ENCODE data around the gene NEK3. TPM values are rescaled to one million over a fixed set of nuclear protein-coding genes. Genes with fewer than 3 reads are reported as not detected.
"Not testable (repeated sequence)": the region's sequence is repeated elsewhere in the genome, so short reads cannot be mapped to it uniquely, and the experiment has no call there.

NEK3 gene
- total RNA-seq, 1 experiment from 2014 or later = 6.9 TPM

GRCh38 chr13:52137489-52137888 is 21.9 kb downstream of the NEK3 start:
- H3K36me3 ChIP-seq = no peaks in the 10 kb centered on the region; the same call in 1 of the 2 replicates
- no peak overlapping the region for H3K4me3 ChIP-seq
- no peaks in the 10 kb centered on the region for H3K9me3 ChIP-seq
- no peak for DNase-seq
- H3K27me3 ChIP-seq = no peaks in the 10 kb centered on the region

- Histone ChIP-seq H3K36me3 (no peaks in the 10 kb centered on the region; the same call in 1 of the 2 replicates), H3K9me3 (no peaks in the 10 kb centered on the region), H3K27me3 (no peaks in the 10 kb centered on the region), H3K4me3 (no peak overlapping the region)
- DNase-seq = no peak
Measured at GRCh38 chr13:52136763-52137162, 22.6 kb downstream of the NEK3 start.

GRCh38 chr13:52130641-52131040 is 28.8 kb downstream of the NEK3 start:
- H3K27me3 ChIP-seq = no peaks in the 10 kb centered on the region
- no peaks in the 10 kb centered on the region for H3K9me3 ChIP-seq
- no peak for DNase-seq
- H3K4me3 ChIP-seq = no peak overlapping the region
- H3K36me3 ChIP-seq = peaks cover 3% of the 10 kb centered on the region; the same call in 1 of the 2 replicates

- H3K27me3 ChIP-seq = no peaks in the 10 kb centered on the region
- peak; percentile 63 for DNase-seq
Measured at GRCh38 chr13:52128714-52129700, 30.4 kb downstream of the NEK3 start, which contains the start of gene NEK5. TSS of gene NEK5 (minus strand) at chr13:52129073. CDS start at chr13:52127482, 1,591 bp downstream.

GRCh38 chr13:52127783-52128702 is 31.4 kb downstream of the NEK3 start:
- peak; percentile 26 for DNase-seq
- Histone ChIP-seq H3K4me3 (peak overlapping the region; percentile 53), H3K36me3 (0 out of 2 replicates have a peak, but pooled peaks cover 3% of the 10 kb centered on the region), H3K27me3 (no peaks in the 10 kb centered on the region), H3K9me3 (no peaks in the 10 kb centered on the region)

More at GRCh38 chr13:52128714-52129700, 30.4 kb downstream of the NEK3 start, which contains the start of gene NEK5:
- Histone ChIP-seq H3K9me3 (no peaks in the 10 kb centered on the region), H3K36me3 (0 out of 2 replicates have a peak, but pooled peaks cover 3% of the 10 kb centered on the region), H3K4me3 (peak within 1 kb of the TSS; percentile 53)

GRCh38 chr13:52127378-52127777 is 32.0 kb downstream of the NEK3 start:
- peak; percentile 16 for DNase-seq
- Histone ChIP-seq H3K4me3 (no peak overlapping the region), H3K36me3 (0 out of 2 replicates have a peak, but pooled peaks cover 3% of the 10 kb centered on the region), H3K27me3 (no peaks in the 10 kb centered on the region), H3K9me3 (no peaks in the 10 kb centered on the region)

- no peaks in the 10 kb centered on the region for H3K9me3 ChIP-seq
- no peaks in the 10 kb centered on the region for H3K27me3 ChIP-seq
- H3K36me3 ChIP-seq = no peaks in the 10 kb centered on the region
- no peak for DNase-seq
- H3K4me3 ChIP-seq = no peak overlapping the region
Measured at GRCh38 chr13:52125547-52125946, 33.9 kb downstream of the NEK3 start.

GRCh38 chr13:52118595-52118994 is 40.8 kb downstream of the NEK3 start:
- Histone ChIP-seq H3K4me3 (no peak overlapping the region), H3K36me3 (no peaks in the 10 kb centered on the region)

GRCh38 chr13:52118095-52118494 is 41.3 kb downstream of the NEK3 start:
- DNase-seq = no peak
- Histone ChIP-seq H3K9me3 (no peaks in the 10 kb centered on the region), H3K27me3 (peaks cover 5% of the 10 kb centered on the region; the same call in 1 of the 2 replicates), H3K36me3 (no peaks in the 10 kb centered on the region), H3K4me3 (no peak overlapping the region)

More at GRCh38 chr13:52118595-52118994, 40.8 kb downstream of the NEK3 start:
- Histone ChIP-seq H3K9me3 (no peaks in the 10 kb centered on the region), H3K27me3 (peaks cover 5% of the 10 kb centered on the region; the same call in 1 of the 2 replicates)
- no peak for DNase-seq

- DNase-seq = no peak
- no peaks in the 10 kb centered on the region for H3K36me3 ChIP-seq
- no peaks in the 10 kb centered on the region for H3K9me3 ChIP-seq
- 0 out of 2 replicates have a peak, but pooled peaks cover 8% of the 10 kb centered on the region for H3K27me3 ChIP-seq
- no peak overlapping the region for H3K4me3 ChIP-seq
Measured at GRCh38 chr13:52112591-52112990, 46.8 kb downstream of the NEK3 start.

GRCh38 chr13:52109116-52109670 is 50.2 kb downstream of the NEK3 start:
- Histone ChIP-seq H3K27me3 (0 out of 2 replicates have a peak, but pooled peaks cover 7% of the 10 kb centered on the region), H3K4me3 (no peak overlapping the region), H3K36me3 (no peaks in the 10 kb centered on the region), H3K9me3 (no peaks in the 10 kb centered on the region)
- no peak for DNase-seq

- no peaks in the 10 kb centered on the region for H3K9me3 ChIP-seq
- 0 out of 2 replicates have a peak, but pooled peaks cover under 1% of the 10 kb centered on the region for H3K27me3 ChIP-seq
- H3K4me3 ChIP-seq = no peak overlapping the region
- no peak for DNase-seq
- no peaks in the 10 kb centered on the region for H3K36me3 ChIP-seq
Measured at GRCh38 chr13:52105841-52106240, 53.6 kb downstream of the NEK3 start.

- Histone ChIP-seq H3K9me3 (no peaks in the 10 kb centered on the region), H3K27me3 (no peaks in the 10 kb centered on the region), H3K36me3 (no peaks in the 10 kb centered on the region), H3K4me3 (no peak overlapping the region)
- DNase-seq = no peak
Measured at GRCh38 chr13:52104624-52105023, 54.8 kb downstream of the NEK3 start.

- H3K27me3 ChIP-seq = no peaks in the 10 kb centered on the region
- H3K4me3 ChIP-seq = no peak overlapping the region
- H3K36me3 ChIP-seq = no peaks in the 10 kb centered on the region
- DNase-seq = no peak
- H3K9me3 ChIP-seq = no peaks in the 10 kb centered on the region
Measured at GRCh38 chr13:52103386-52103785, 56.0 kb downstream of the NEK3 start.

- not testable (repeated sequence) for H3K9me3 ChIP-seq, DNase-seq, H3K27me3 ChIP-seq, H3K4me3 ChIP-seq, H3K36me3 ChIP-seq
Measured at GRCh38 chr13:52102423-52102822, 57.0 kb downstream of the NEK3 start.

- no peak overlapping the region for H3K4me3 ChIP-seq
- DNase-seq = no peak
- no peaks in the 10 kb centered on the region for H3K27me3 ChIP-seq
- H3K9me3 ChIP-seq = no peaks in the 10 kb centered on the region
- no peaks in the 10 kb centered on the region for H3K36me3 ChIP-seq
Measured at GRCh38 chr13:52097197-52097596, 62.2 kb downstream of the NEK3 start.
